PFSK-1 (cell line): Measurements from ENCODE around the gene SH3BP5.

Experiments
- FOXP2 ChIP-seq: optimal IDR thresholded peaks from 2 replicates; pipeline ENCODE3; 2011; ENCODE audit warnings: borderline replicate concordance, control low read depth, inconsistent platforms; ENCODE audit not compliant: insufficient read depth; ENCODE audit errors: extremely low read length, extremely low read depth
- POLR2AphosphoS5 ChIP-seq: IDR thresholded peaks from 2 replicates; pipeline ENCODE4 v1.6.1; 2012; ENCODE audit warnings: low read depth, mild to moderate bottlenecking, control low read depth, low read length, moderate library complexity
- REST ChIP-seq, 2 experiments: IDR thresholded peaks; 2 replicates each; pipeline versions ENCODE4 v1.6.1 to v1.8.0; 2011 to 2012; ENCODE audit warnings: low read depth in 2 of 2, low read length in 2 of 2, control low read depth in 1 of 2, inconsistent platforms in 1 of 2, mild to moderate bottlenecking in 1 of 2, moderate library complexity in 1 of 2; ENCODE audit not compliant: insufficient read depth in 1 of 2
- SIN3A ChIP-seq: IDR thresholded peaks from 2 replicates; pipeline ENCODE4 v1.6.1; 2012; ENCODE audit warnings: mild to moderate bottlenecking, low read length, moderate library complexity, borderline replicate concordance; ENCODE audit not compliant: insufficient read depth
- TAF1 ChIP-seq: IDR thresholded peaks from 2 replicates; pipeline ENCODE4 v1.6.1; 2012; ENCODE audit warnings: low read length, control low read depth, borderline replicate concordance; ENCODE audit not compliant: insufficient read depth

Gene SH3BP5

GRCh38 chr3:15216501-15216900 is 115.9 kb downstream of the SH3BP5 start:
- no peak for TF ChIP-seq SIN3A
- TF ChIP-seq FOXP2, result no peak
- TF ChIP-seq POLR2AphosphoS5, result no peak
- no peak for TF ChIP-seq TAF1
- no peak for TF ChIP-seq REST (IDR thresholded peaks at IDR 0.05; ENCODE audit: insufficient read depth in 1 of 2, low read depth in 2 of 2, low read length in 2 of 2)

- no peak for TF ChIP-seq POLR2AphosphoS5
- TF ChIP-seq FOXP2, result no peak
Measured at GRCh38 chr3:15215996-15216395, 116.4 kb downstream of the SH3BP5 start.

- no peak for TF ChIP-seq REST (IDR thresholded peaks at IDR 0.05; ENCODE audit: insufficient read depth in 1 of 2, low read depth in 2 of 2, low read length in 2 of 2)
- no peak for TF ChIP-seq POLR2AphosphoS5
- no peak for TF ChIP-seq TAF1
- TF ChIP-seq SIN3A, result no peak
- TF ChIP-seq FOXP2, result no peak
Measured at GRCh38 chr3:15214758-15215157, 117.6 kb downstream of the SH3BP5 start.

GRCh38 chr3:15211937-15212336 is 120.4 kb downstream of the SH3BP5 start:
- TF ChIP-seq TAF1 (no peak), FOXP2 (no peak), SIN3A (no peak), POLR2AphosphoS5 (no peak), REST (IDR thresholded peaks at IDR 0.05; ENCODE audit: insufficient read depth in 1 of 2, low read depth in 2 of 2, low read length in 2 of 2) (no peak)

- TF ChIP-seq SIN3A, result no peak
- no peak for TF ChIP-seq POLR2AphosphoS5
- no peak for TF ChIP-seq TAF1
- TF ChIP-seq REST (IDR thresholded peaks at IDR 0.05; ENCODE audit: insufficient read depth in 1 of 2, low read depth in 2 of 2, low read length in 2 of 2), result no peak
- no peak for TF ChIP-seq FOXP2
Measured at GRCh38 chr3:15207836-15208504, 124.4 kb downstream of the SH3BP5 start.
